Measurements from ENCODE around the gene DHX36. TPM values are rescaled to one million over a fixed set of nuclear protein-coding genes. Genes with fewer than 3 reads are reported as not detected.

The DHX36 gene, protein sequence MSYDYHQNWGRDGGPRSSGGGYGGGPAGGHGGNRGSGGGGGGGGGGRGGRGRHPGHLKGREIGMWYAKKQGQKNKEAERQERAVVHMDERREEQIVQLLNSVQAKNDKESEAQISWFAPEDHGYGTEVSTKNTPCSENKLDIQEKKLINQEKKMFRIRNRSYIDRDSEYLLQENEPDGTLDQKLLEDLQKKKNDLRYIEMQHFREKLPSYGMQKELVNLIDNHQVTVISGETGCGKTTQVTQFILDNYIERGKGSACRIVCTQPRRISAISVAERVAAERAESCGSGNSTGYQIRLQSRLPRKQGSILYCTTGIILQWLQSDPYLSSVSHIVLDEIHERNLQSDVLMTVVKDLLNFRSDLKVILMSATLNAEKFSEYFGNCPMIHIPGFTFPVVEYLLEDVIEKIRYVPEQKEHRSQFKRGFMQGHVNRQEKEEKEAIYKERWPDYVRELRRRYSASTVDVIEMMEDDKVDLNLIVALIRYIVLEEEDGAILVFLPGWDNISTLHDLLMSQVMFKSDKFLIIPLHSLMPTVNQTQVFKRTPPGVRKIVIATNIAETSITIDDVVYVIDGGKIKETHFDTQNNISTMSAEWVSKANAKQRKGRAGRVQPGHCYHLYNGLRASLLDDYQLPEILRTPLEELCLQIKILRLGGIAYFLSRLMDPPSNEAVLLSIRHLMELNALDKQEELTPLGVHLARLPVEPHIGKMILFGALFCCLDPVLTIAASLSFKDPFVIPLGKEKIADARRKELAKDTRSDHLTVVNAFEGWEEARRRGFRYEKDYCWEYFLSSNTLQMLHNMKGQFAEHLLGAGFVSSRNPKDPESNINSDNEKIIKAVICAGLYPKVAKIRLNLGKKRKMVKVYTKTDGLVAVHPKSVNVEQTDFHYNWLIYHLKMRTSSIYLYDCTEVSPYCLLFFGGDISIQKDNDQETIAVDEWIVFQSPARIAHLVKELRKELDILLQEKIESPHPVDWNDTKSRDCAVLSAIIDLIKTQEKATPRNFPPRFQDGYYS
- total RNA-seq: 10 to 100 TPM; 31.4 to 54.2 TPM
- long read RNA-seq, partial matches to known transcripts: 0 of 1 reads
- long read RNA-seq, other reads (novel, unspliced or antisense): 0 of 1 reads

DNA sequence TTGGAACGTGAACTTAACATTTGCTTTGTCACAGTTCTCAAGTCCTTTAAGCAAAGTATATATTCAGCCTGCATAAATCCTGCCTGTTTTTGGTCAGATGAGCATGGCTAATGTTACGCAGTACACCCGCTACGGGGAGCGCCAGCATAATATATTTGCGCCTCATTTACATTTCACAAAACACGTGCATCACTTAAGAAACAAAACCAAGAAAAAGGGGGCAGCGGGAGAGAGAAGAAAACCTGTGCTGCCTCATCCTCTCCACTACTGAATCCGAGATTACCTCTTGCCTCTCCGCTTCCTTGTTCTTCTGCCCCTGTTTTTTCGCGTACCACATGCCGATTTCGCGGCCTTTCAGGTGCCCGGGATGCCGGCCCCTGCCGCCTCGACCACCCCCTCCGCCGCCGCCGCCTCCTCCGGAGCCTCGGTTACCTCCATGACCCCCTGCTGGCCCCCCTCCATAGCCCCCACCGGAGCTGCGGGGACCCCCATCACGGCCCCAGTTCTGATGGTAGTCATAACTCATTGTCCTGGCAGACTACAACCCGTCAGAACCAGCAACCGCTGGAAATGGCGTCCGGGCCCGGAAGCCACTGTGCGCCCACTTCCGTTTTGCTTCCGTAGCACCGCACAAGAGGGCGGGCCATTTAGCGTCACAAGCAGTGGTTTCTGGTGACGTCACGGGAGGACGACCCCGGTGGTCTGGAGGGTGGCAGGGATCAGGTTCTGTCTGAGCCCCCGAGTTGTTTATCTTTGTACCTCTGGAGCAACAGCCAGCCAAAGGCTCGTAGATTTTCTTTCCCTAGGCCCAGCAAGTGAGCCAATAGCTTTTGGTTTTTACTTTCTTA lies at the start of gene DHX36:
TSS of gene DHX36 (minus strand) at position 597 of the 848 bp plus-strand sequence. CDS start at position 526, 71 bp downstream.
- DNase-seq: peak; percentile 94
- ATAC-seq: peak; percentile 98 to 99
- intact Hi-C loops (cut with DNase I): no loop called here

DNA sequence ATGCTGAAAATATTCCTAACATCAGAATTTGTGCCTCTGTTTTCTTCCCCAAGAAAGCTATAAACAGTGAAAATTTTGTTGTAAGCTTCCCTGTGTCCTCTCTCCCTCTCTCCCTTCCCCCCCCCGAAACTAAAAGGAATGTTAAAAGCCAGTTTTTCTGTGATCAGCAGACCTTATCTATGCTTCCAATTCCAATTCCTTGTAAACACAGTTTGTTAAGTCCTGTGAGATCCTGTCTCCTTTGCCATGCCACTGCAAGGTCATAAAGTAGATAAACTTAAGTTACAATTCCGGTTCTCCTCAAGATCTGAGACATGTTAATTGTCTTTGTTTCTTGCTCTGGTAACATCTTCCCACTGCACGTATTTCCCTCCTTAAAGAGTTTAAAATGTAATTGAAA lies 42.9 kb upstream of the DHX36 start:
- no peak for ATAC-seq
- intact Hi-C loops (cut with DNase I): no loop called here
- DNase-seq: no peak

DNA sequence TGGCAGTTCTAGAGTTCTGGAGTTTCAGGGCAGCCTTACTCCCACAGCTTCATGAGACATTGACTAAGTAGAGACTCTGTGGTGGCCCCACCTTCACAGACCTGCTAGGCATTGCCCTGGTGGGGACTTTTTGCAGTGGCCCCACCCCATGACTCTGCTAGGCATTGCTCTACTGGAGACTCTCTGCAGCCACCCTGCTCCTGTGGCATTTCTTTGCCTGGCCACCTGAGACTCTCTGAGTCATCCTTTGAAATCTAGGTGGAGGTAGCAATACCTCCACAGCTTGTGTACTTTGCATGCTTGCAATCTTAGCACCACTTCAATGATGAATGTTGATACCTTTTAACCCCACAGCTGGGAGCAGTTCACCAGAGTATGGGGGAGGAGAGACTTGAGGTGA lies 40.6 kb upstream of the DHX36 start:
- intact Hi-C loops (cut with DNase I): no loop called here
- ATAC-seq: no peak
- no peak for DNase-seq

DNA sequence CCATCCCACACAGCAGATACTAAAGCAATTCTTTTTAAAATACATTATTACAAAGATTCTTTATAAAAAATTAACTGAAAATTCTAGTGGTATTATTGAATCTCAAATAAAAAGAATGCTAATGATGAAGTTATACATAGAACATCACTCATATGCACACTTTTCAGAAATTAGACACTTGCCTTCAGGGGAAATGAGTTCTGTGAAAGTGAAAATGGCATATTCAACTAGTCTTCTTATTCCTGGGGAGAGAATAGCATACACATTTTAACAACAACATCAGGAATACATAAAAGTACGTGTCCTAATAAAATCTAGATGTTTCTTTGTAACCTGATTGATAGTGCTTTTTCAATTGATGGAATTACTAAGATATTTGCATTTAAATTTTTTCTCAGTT lies 36.8 kb upstream of the DHX36 start:
- ATAC-seq (no peak), DNase-seq (no peak)
- intact Hi-C loops (cut with DNase I): no loop called here

DNA sequence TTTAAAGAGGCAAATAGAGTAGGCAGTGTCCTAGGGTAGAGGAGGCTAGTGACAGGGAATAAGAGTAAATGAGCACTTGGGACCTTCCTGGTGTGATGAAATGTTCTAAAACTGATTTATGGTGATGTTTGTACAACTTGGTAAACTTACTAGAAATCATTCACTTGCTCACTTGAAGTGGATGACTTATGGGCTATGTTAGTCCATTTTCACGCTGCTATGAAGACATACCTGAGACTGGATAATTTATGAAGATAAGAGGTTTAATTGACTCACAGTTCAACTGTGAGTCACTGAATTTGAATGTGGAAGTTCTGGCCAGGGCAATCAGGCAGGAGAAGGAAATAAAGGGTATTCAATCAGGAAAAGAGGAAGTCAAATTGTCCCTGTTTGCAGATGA lies 31.7 kb upstream of the DHX36 start:
- ATAC-seq: no peak
- no peak for DNase-seq
- intact Hi-C loops (cut with DNase I): no loop called here

DNA sequence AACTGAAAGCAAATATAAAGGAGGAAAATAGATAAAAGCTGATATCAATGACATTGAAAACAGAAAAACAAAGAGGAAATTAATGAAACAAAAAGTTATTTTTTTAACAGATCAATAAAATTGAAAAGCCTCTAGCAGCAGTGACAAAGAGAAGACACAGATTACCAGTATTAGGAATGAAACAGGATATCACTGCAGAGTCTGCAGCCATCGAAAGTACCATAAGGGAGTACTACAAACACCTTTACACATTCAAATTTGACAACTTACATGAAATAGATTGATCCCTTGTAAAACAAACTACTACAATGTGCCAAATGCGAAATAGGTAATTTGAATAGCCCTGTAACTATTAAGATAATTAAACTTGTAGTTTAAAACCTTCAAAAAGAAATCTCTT lies 24.9 kb upstream of the DHX36 start:
- DNase-seq: no peak
- no peak for ATAC-seq
- intact Hi-C loops (cut with DNase I): no loop called here

DNA sequence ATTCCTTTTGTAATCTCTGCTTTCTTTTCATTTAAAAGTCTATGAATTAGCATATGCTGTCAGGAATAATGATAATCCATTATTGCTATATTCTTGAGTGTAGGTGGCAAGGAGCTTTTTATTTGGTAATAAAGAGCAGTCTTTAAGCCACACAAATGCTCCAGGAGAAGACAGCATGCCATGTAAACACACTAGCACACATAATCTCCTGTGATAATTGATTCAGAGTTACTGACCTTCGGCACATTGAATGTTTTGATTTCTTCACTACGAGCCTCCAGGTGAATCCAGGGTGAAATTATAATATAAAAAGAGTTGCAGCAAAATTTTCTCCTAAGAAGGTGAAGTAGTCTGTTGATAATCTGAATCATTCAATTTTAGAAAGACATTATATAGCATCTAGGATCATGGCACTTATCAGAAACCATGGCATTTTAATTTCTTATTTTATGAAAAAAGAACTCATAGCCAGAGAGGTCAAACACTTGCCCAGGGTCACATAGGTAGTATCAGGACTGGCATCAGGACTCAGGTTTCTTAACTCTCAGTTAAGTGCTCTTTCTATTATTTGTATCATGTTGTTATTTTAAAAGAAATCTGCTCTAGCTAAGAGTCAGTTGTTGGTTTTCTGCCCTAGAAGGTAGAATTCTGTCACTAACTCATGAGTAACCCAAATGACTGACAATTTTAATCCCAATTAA lies 21.3 kb upstream of the DHX36 start:
- intact Hi-C loops (cut with DNase I): no loop called here
- ATAC-seq: no peak
- no peak for DNase-seq

DNA sequence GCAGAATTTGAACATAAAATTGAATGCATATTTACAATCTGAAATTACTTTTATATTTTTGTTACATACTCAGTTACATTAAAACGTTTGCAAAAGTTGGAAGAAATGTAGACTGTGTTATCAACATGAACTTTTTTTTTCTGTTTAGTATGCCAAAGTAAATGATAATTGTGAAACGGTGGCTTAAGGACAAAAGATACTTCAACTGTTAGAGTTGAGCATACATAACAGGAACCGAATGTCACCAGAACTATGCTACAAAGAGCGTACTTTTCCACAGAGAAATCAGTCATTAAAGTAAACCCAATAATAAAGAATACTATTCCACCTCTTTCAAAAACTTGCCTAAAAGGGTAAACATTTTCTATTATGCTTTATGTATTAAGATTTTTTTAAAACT lies 14.3 kb upstream of the DHX36 start:
- DNase-seq (no peak), ATAC-seq (no peak)
- intact Hi-C loops (cut with DNase I): loop anchor here (10.0 kb wide), 2 partner anchors 986 to 1356 kb away; no protein-coding TSS in a partner anchor

DNA sequence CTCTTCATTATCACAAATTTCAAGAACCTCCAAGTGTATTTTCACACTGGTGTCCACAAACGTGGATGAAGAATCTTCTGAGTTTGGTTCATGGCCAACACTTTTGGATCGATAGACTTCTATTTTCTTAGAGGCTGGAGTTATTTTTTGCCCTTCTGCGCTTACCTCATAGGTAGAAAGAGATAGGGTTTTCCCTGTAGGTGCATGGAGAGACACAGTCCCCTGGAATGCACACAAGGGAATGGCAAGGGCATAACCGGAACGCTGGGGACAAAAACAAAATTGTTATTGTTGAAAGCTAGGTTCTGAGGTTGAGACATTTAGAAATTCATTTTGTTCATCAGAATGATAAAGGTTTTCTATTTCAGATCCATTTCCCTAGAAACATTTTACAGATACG lies 13.7 kb upstream of the DHX36 start:
- intact Hi-C loops (cut with DNase I): loop anchor here (10.0 kb wide), 2 partner anchors 987 to 1357 kb away; no protein-coding TSS in a partner anchor
- no peak for ATAC-seq
- no peak for DNase-seq

DNA sequence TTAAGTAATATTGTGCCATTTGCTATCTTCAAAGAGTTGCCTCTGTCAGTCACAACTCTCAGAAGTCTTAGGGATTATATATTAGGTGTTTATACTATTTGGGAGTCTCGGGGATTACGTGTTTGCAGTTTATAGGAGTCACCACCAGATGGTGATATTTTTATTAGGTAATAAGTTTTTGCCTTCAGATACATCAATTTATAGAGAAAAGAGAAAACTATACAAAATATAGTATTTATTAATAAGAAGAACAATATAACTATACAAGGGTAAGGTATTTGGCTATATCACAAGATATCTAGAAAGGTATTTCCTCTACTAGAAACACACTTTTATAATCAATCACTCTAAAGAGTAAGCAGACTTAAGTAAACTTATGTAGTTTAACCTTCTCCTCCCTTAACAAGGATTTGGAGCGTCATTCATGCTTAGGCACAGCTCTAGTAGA lies 10.7 kb upstream of the DHX36 start:
- intact Hi-C loops (cut with DNase I): loop anchor here (5.0 to 10.0 kb wide), 3 partner anchors 987 to 1360 kb away; no protein-coding TSS in a partner anchor

DNA sequence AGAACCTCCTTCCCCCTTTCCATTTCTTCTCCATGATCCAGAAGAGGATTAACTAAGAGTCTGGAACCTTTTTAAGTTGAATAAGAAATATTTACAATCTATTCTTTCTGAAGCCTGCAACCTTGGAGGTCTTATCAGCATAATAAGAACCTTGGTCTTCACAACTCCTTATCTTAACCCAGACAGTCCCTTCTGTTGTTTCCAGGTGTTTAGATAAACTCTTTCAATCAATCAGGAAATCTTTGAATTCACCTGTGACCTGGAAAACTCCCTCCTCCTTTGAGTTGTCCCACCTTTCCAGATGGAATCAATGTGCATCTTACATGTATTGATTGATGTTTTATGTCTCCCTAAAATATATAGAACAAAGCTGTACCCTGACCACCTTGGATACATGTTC lies 3.6 kb upstream of the DHX36 start:
- intact Hi-C loops (cut with DNase I): no loop called here
- ATAC-seq: no peak

More for the DNA sequence above, 10.7 kb upstream of the DHX36 start:
- ATAC-seq (no peak), DNase-seq (no peak)

DNA sequence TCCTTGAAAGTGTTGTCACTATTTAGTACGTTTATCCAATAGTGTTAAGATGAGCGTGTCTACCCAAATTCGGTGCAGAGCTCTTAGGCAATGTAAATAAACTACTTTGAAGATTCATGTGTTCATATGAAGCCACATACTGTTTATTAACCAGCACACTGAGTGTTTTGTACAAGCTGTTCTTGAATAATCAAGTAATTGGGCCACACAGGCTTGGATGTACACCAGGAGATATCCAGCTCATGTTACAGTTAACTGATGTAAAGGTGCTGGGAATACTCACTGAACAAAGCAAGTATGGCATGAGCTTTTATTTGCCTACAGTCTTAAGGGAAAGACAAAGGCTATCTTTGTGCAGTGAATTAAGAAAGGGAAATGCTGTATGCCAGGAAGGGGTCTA lies 632 bp upstream of the DHX36 start:
- DNase-seq: no peak
- intact Hi-C loops (cut with DNase I): no loop called here
- ATAC-seq: no peak

More for the DNA sequence above, 3.6 kb upstream of the DHX36 start:
- no peak for DNase-seq

DNA sequence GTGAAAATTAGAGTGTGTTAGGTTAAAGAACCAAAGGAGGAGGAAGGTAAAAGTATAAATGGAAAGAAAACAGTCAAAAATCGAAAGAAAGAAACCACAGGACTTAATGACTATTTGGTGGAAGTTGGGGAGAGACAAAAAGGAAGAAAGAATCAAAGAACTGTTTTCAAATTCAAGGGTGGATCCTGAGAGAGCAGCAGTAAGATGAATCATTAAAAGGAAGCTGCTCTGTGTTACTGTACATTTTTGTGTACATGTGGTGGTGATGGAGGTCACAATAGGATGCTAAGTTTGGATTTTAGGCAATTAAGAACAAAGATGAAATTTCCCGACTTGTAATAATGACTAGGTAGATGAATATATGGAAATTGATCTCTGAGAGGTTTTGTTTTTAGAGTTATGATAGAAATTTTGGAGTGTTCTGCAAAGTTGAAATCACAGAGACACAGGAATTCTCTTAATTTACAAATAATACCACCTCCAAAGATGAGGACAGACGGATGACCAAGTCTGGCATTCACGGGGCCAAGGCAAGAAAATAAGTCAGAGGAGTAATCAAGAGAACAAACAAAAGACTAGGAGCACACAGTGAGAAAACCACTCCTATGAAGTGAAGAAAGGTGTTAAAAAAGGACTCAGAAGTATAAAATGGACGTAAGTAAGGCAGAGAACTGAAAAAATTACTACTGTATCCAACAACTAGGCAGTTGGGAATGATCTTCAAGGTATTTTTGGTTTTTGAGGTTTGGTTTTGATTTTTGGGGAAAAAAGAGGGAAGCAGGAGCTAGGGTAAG lies 7.1 kb downstream of the DHX36 start:
- no peak for ATAC-seq
- no peak for DNase-seq
- intact Hi-C loops (cut with DNase I): no loop called here

DNA sequence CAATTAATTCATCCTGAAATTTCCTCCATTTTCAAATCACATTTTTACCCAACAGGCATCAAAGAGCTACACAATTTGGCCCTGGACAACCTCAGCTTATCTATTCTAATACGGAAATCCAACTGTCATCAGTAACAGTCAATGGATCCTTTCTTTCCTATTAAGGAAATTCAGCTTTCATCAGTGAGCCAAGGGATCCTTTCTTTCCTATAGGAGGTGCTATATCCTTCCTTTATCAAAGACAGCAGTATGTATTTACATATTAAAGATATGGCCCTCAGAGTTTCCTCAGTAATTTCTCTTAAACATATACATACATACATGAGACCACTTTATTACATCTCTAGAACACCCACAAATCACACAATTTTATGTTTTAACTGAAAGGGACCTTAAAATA lies 10.1 kb downstream of the DHX36 start:
- ATAC-seq: no peak

DNA sequence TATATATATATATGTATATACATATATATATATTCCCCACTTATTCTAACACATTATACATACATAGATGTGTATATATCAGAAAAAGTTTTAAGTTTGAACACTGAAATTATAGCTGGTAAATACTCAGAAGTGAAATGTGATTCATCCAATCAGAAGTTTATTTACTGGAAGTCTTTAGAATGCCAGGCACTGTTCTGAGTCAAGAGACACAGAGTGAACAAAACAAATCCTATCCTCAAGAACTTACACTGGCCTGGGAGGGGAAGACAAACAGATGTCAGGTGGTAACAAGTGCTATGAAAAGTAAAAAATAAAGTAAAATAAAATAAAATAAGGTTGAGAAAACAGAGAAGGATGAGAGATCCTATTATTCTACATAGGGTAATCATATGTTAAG lies 13.4 kb downstream of the DHX36 start:
- DNase-seq (no peak), ATAC-seq (no peak)
- intact Hi-C loops (cut with DNase I): no loop called here

More for the DNA sequence above, 10.1 kb downstream of the DHX36 start:
- DNase-seq: no peak
- intact Hi-C loops (cut with DNase I): no loop called here

DNA sequence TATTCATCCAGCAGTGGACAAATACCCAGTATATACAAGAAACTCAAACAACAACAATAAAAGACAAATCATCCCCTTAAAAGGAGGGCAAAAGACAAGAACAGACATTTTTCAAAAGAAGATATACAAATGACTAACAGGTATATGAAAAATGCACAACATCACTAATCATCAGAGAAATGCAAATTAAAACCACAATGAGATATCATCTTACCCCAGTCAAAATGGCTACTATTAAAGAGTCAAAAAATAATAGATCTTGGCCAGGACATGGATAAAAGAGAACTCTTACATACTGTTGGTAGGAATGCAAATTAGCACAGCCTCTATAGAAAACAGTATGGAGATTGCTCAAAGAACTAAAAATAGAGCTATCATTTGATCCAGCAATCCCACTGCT lies 16.9 kb downstream of the DHX36 start:
- DNase-seq (no peak), ATAC-seq (no peak)
- intact Hi-C loops (cut with DNase I): no loop called here

DNA sequence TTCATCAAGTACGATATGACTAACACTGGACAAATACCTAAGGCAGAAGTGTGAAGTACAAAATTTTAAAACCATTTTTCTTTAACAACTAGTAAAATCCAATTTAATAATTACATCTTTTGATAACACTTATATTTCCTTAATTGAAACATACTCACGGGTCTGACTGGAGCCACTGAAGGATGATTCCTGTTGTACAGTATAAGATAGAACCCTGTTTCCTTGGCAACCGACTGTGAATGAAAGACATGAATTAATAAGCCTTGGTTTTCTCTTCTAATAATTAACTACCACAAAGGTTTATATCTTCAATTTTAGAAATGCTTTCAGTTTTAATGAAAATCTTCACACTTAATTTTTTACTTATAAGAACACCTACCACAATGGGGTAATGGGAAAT lies 19.4 kb downstream of the DHX36 start:
- intact Hi-C loops (cut with DNase I): no loop called here
- DNase-seq (no peak), ATAC-seq (no peak)

Data from left cardiac atrium (tissue), 4 donors.